ENCODE measurements around the gene AP2A1.

- no peak for TF ChIP-seq CTCF (IDR thresholded peaks at IDR 0.05)
- no peak for TF ChIP-seq POLR2A (IDR thresholded peaks at IDR 0.05)
Observed at GRCh38 chr19:49801401-49801888, 34.6 kb downstream of the AP2A1 start.

Measured in thyroid gland (tissue), 4 donors.